Endothelial cell of umbilical vein (primary cell): ENCODE data around the gene P3H1. TPM values are rescaled to one million over a fixed set of nuclear protein-coding genes. Genes with fewer than 3 reads are reported as not detected.

Experiments used
- BruUV-seq: library from RNA; stranded (reverse); fragments of 400-500 nt; replicated peaks from 2 replicates; lab custom pipeline; 2021; lab: Mats Ljungman, UMichigan
- CTCF ChIA-PET: fragments of 300-600, 350-600 bp; sonication (Branson Sonifier 250); formaldehyde crosslinking; loops from one replicate; lab custom pipeline; 2021; ENCODE audit warnings: antibody characterized with exemption, inconsistent platforms; lab: Charles Lee
- POLR2A ChIA-PET: fragments of 300-600, 350-600 bp; sonication (Branson Sonifier 250); formaldehyde crosslinking; loops from one replicate; lab custom pipeline; 2021; ENCODE audit warnings: antibody characterized with exemption, inconsistent platforms; lab: Charles Lee
- DNase-seq: peaks from one replicate; pipeline ENCODE4 v3.0.0-alpha.2; 2011; ENCODE audit warnings: low read depth, low spot score
- FAIRE-seq: peaks from 2 replicates; lab custom pipeline; 2011; peaks lifted over from hg19 to GRCh38; lab: Jason Lieb, UNC
- H2AFZ ChIP-seq: 2 replicates; pipeline ENCODE4 v1.6.0; 2012; ENCODE audit warnings: low read depth, low read length, control low read depth, inconsistent platforms
- H3K27ac ChIP-seq: 2 replicates; pipeline ENCODE4 v1.5.1; 2011; ENCODE audit warnings: low read depth, mild to moderate bottlenecking, control low read depth, low read length, moderate library complexity; ENCODE audit not compliant: insufficient read depth
- H3K27me3 ChIP-seq, 2 experiments: 2 replicates each; pipeline versions ENCODE4 v1.6.0 to v1.6.1; 2011; ENCODE audit warnings: low read length in 2 of 2, mixed read lengths in 1 of 2; ENCODE audit not compliant: control insufficient read depth in 2 of 2, insufficient read depth in 2 of 2
- H3K36me3 ChIP-seq, 2 experiments: 2 replicates in 1 of 2; 3 replicates in 1 of 2; pipeline ENCODE4 v1.5.1; 2011; ENCODE audit warnings: low read length in 2 of 2, mild to moderate bottlenecking in 1 of 2, moderate library complexity in 1 of 2; ENCODE audit not compliant: control insufficient read depth in 2 of 2, insufficient read depth in 2 of 2; ENCODE audit errors: extremely low read depth in 1 of 2
- H3K4me1 ChIP-seq: 3 replicates; pipeline ENCODE4 v1.5.1; 2011; ENCODE audit warnings: mild to moderate bottlenecking, low read length; ENCODE audit not compliant: control insufficient read depth, insufficient read depth; ENCODE audit errors: extremely low read depth
- H3K4me2 ChIP-seq: 2 replicates; pipeline ENCODE4 v1.6.1; 2011; ENCODE audit warnings: low read length, control low read depth, mixed read lengths; ENCODE audit not compliant: insufficient read depth
- H3K4me3 ChIP-seq, 3 experiments: fragments of 200-600 bp in 1 of 3; sonication (generic), shearing (Covaris generic) in 1 of 3; replicated peaks in 1 of 3; 2 replicates each; pipeline ENCODE4 v1.5.1; 2011 to 2016; ENCODE audit warnings: control low read depth in 3 of 3, low read length in 3 of 3, mild to moderate bottlenecking in 2 of 3, inconsistent platforms in 1 of 3, low read depth in 1 of 3, moderate library complexity in 1 of 3; ENCODE audit not compliant: insufficient read depth in 1 of 3
- H3K79me2 ChIP-seq: 2 replicates; pipeline ENCODE4 v1.6.0; 2012; ENCODE audit warnings: low read length, inconsistent platforms; ENCODE audit not compliant: control insufficient read depth, insufficient read depth
- H3K9ac ChIP-seq: replicated peaks from 2 replicates; pipeline ENCODE3; 2011; ENCODE audit warnings: low read length, control low read depth; ENCODE audit not compliant: insufficient read depth; ENCODE audit errors: extremely low read depth
- H3K9me1 ChIP-seq: replicated peaks from 3 replicates; pipeline ENCODE4 v1.6.0; 2011; ENCODE audit warnings: mild to moderate bottlenecking, low read length; ENCODE audit not compliant: control insufficient read depth, insufficient read depth; ENCODE audit errors: extremely low read depth
- H3K9me3 ChIP-seq: replicated peaks from 2 replicates; pipeline ENCODE4 v1.5.1; 2012; ENCODE audit warnings: low read length, inconsistent platforms; ENCODE audit not compliant: control insufficient read depth, insufficient read depth
- H4K20me1 ChIP-seq: replicated peaks from 2 replicates; pipeline ENCODE3; 2011; ENCODE audit warnings: mild to moderate bottlenecking, low read length; ENCODE audit not compliant: control insufficient read depth, insufficient read depth; ENCODE audit errors: extremely low read depth
- CTCF ChIP-seq, 2 donors: IDR thresholded peaks; 1 replicate in 1 of 2; 2 replicates in 1 of 2; pipeline ENCODE4 v1.5.1; 2011; ENCODE audit warnings: low read length in 2 of 2, mild to moderate bottlenecking in 2 of 2, moderate library complexity in 2 of 2, control low read depth in 1 of 2, inconsistent platforms in 1 of 2, low read depth in 1 of 2; ENCODE audit not compliant: insufficient read depth in 1 of 2; ENCODE audit errors: extremely low read depth in 1 of 2
- EZH2 ChIP-seq: IDR thresholded peaks from 2 replicates; pipeline ENCODE4 v1.6.1; 2012; ENCODE audit warnings: borderline replicate concordance, low read depth, mild to moderate bottlenecking, moderate library complexity, low read length, inconsistent platforms; ENCODE audit not compliant: severe bottlenecking
- FOS ChIP-seq: IDR thresholded peaks from 2 replicates; pipeline ENCODE4 v1.6.1; 2011; ENCODE audit warnings: mild to moderate bottlenecking, low read length, moderate library complexity, borderline replicate concordance; ENCODE audit not compliant: insufficient read depth
- GATA2 ChIP-seq: IDR thresholded peaks from 2 replicates; pipeline ENCODE4 v1.7.0; 2011; ENCODE audit warnings: low read depth, mild to moderate bottlenecking, moderate library complexity, mixed read lengths, low read length; ENCODE audit not compliant: insufficient read length, insufficient read depth
- JUN ChIP-seq: IDR thresholded peaks from 2 replicates; pipeline ENCODE4 v1.6.1; 2011; ENCODE audit warnings: borderline replicate concordance, low read depth; ENCODE audit not compliant: insufficient read length, insufficient read depth
- MAX ChIP-seq: IDR thresholded peaks from 2 replicates; pipeline ENCODE4 v1.6.1; 2011; ENCODE audit not compliant: insufficient read depth, insufficient read length
- MYC ChIP-seq: IDR thresholded peaks from one replicate; pipeline ENCODE4 v1.6.1; 2011; ENCODE audit warnings: mild to moderate bottlenecking, low read depth, low read length
- POLR2A ChIP-seq: IDR thresholded peaks from 2 replicates; pipeline ENCODE4 v1.6.1; 2012; ENCODE audit warnings: low read depth, mild to moderate bottlenecking, control low read depth, low read length
- POLR2AphosphoS5 ChIP-seq: IDR thresholded peaks from 2 replicates; pipeline ENCODE4 v1.6.1; 2012; ENCODE audit warnings: low read depth, mild to moderate bottlenecking, control low read depth, low read length, moderate library complexity; ENCODE audit not compliant: insufficient read depth
- dilution Hi-C: fragments of 300-500 bp; cut with MboI; formaldehyde crosslinking; loops from one replicate; pipeline ENCODE4 v1.15.0; 2019; ENCODE audit warnings: low sequenced_read_pairs; ENCODE audit not compliant: extremely low pct_ligation_motif_present
- intact Hi-C: fragments of 100-400 bp; cut with micrococcal nuclease; formaldehyde crosslinking; loops from one replicate; pipeline ENCODE4 v1.10.0; 2022
- polyA plus RNA-seq, 4 experiments: library from polyadenylated mRNA; depleted of rRNA in 3 of 4; stranded (reverse) in 3 of 4; unstranded in 1 of 4; fragments of >200 nt; gene quantifications; 2 replicates each; pipeline versions ENCODE4 v1.2.1 to v1.2.3, GENCODE V29; 2011 to 2012; ENCODE audit warnings: missing spikeins in 1 of 4
- total RNA-seq: library from RNA; stranded (reverse); gene quantifications from 2 replicates; pipeline ENCODE4 v1.2.3, GENCODE V29; 2021

The P3H1 gene
- total and polyA plus RNA-seq, 2 donors (not counting 3 experiments of a cell fraction or from before 2014, with no cell fraction given): 136 to 194 TPM

GRCh38 chr1:42745851-42746250, 21.0 kb downstream of the P3H1 start:
- CTCF ChIA-PET: interaction anchor here (1.6 to 6.1 kb wide), 3 partner anchors 8 to 168 kb away, joined by 4 to 79 read pairs (median 7); no protein-coding TSS in a partner anchor
- dilution Hi-C loops: no loop called here

More at GRCh38 chr1:42745851-42746250, 21.0 kb downstream of the P3H1 start:
- H2AFZ ChIP-seq: no peak overlapping the region
- DNase-seq: no peak
- H3K4me2 ChIP-seq: no peak overlapping the region
- H3K79me2 ChIP-seq: no peaks in the 10 kb centered on the region
- H3K4me3 ChIP-seq: no peak overlapping the region
- H3K9me1 ChIP-seq: no peaks in the 10 kb centered on the region
- TF ChIP-seq POLR2A (no peak), MYC (no peak), MAX (no peak), POLR2AphosphoS5 (no peak), EZH2 (no peak), CTCF (IDR thresholded peaks at IDR 0.05; ENCODE audit: extremely low read depth in 1 of 2, insufficient read depth in 1 of 2, low read depth in 1 of 2, low read length in 2 of 2) (no peak), JUN (no peak), FOS (no peak), GATA2 (no peak)
- no peak overlapping the region for H3K27ac ChIP-seq
- intact Hi-C loops: loop anchor here (2.0 kb wide), 1 partner anchor 401 kb away; no protein-coding TSS in a partner anchor
- no peak overlapping the region for H3K9ac ChIP-seq
- no peak for FAIRE-seq
- no peaks in the 10 kb centered on the region for H3K9me3 ChIP-seq
- no peaks in the 10 kb centered on the region for H3K27me3 ChIP-seq
- H3K4me1 ChIP-seq: no peaks in the 10 kb centered on the region
- no peaks in the 10 kb centered on the region for H4K20me1 ChIP-seq
- peaks cover 3 to 36% of the 10 kb centered on the region in 2 experiments for H3K36me3 ChIP-seq
- no TSS peak for BruUV-seq
- POLR2A ChIA-PET: no interaction called here
